ENCODE data around the gene RAB6B. TPM values are rescaled to one million over a fixed set of nuclear protein-coding genes. Genes with fewer than 3 reads are reported as not detected.

Gene RAB6B
- total and polyA plus RNA-seq, 2 experiments from 2014 or later: 1.2 to 3.9 TPM

GRCh38 chr3:133851266-133851906 lies 44.3 kb downstream of the RAB6B start:
- Histone ChIP-seq H3K4me2 (no peak overlapping the region), H3K79me2 (replicated peaks; ENCODE audit: insufficient read depth) (no peaks in the 10 kb centered on the region), H3K27me3 (ENCODE audit: insufficient read depth) (no peaks in the 10 kb centered on the region), H3K4me3 (no peak overlapping the region), H3K4me1 (ENCODE audit: insufficient read depth) (peaks cover 10% of the 10 kb centered on the region; the same call in 1 of the 2 replicates), H3K9me2 (ENCODE audit: insufficient read depth) (no peaks in the 10 kb centered on the region), H3K27ac (ENCODE audit: low read depth) (no peak overlapping the region), H3K36me3 (ENCODE audit: insufficient read depth) (no peaks in the 10 kb centered on the region), H2AFZ (no peak overlapping the region), H4K20me1 (replicated peaks; ENCODE audit: insufficient read depth) (no peaks in the 10 kb centered on the region), H3F3A (replicated peaks; ENCODE audit: low read depth) (no peaks in the 10 kb centered on the region)
- Mint-ChIP-seq H3K27ac (no peak overlapping the region), H3K9me3 (no peaks in the 10 kb centered on the region), H3K27me3 (ENCODE audit: insufficient read depth, low read depth, poor library complexity) (peaks cover 7% of the 10 kb centered on the region), H3K4me3 (no peak overlapping the region), H3K36me3 (ENCODE audit: low read depth) (no peaks in the 10 kb centered on the region), H3K4me1 (peaks cover 18% of the 10 kb centered on the region)
- no peak for TF ChIP-seq EZH2phosphoT487 (IDR thresholded peaks at IDR 0.05; ENCODE audit: unreplicated experiment)
- no peak for TF ChIP-seq CTCF (conservative IDR thresholded peaks at IDR 0.05; ENCODE audit: low read depth in 2 of 2)
- TF ChIP-seq STAT1 (IDR thresholded peaks at IDR 0.05; ENCODE audit: unreplicated experiment): no peak
- TF ChIP-seq CREB1 (CRISPR knock-in tag; IDR thresholded peaks at IDR 0.05; ENCODE audit: low read depth): no peak
- no peak for TF ChIP-seq ZNF114 (CRISPR knock-in tag; IDR thresholded peaks at IDR 0.05)
- TF ChIP-seq JUNB (IDR thresholded peaks at IDR 0.05; ENCODE audit: unreplicated experiment): no peak
- no peak for TF ChIP-seq POLR2AphosphoS5 (IDR thresholded peaks at IDR 0.05; ENCODE audit: low read depth)
- no peak for TF ChIP-seq ZNF462 (CRISPR knock-in tag; IDR thresholded peaks at IDR 0.05)
- no peak for TF ChIP-seq ETS1 (IDR thresholded peaks at IDR 0.05)
- TF ChIP-seq NANOG (IDR thresholded peaks at IDR 0.05; ENCODE audit: borderline replicate concordance): no peak
- TF ChIP-seq REST (IDR thresholded peaks at IDR 0.05; ENCODE audit: unreplicated experiment): no peak
- no peak for TF ChIP-seq EZH2 (IDR thresholded peaks at IDR 0.05; ENCODE audit: low read depth, unreplicated experiment)
- TF ChIP-seq ZNF331 (CRISPR knock-in tag; IDR thresholded peaks at IDR 0.05; ENCODE audit: low read depth): no peak
- DNase-seq (ENCODE audit: low spot score) (no peak), ATAC-seq (no peak)
